ENCODE results near the gene GOLGA6L22.
"Not testable (repeated sequence)": the region's sequence is repeated elsewhere in the genome, so short reads cannot be mapped to it uniquely, and the experiment has no call there.

DNA sequence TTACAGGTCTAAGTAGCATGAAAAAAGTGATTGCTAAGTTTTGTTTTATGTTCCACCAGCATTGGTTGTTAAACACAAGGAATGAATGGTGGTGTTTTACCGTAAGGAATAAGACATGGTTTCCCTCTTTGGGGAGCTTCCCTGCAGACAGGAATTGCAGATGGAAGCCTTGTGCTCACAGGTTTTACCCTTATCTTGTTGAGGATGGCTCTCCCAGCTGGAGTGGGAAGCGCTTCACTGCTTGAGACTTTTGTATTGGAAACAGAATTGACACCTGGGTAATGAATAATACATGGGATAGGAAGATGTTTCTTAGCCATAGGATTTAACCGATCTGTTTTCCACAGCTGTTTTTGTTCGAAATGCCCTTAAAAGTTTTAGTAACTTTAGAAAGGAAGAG lies 38.5 kb downstream of the GOLGA6L22 start:
- not testable (repeated sequence) for TF ChIP-seq POLR2AphosphoS5 (IDR thresholded peaks at IDR 0.05); POLR2A (IDR thresholded peaks at IDR 0.05; ENCODE audit: low read depth)
- TF ChIP-seq, protein P1, sequence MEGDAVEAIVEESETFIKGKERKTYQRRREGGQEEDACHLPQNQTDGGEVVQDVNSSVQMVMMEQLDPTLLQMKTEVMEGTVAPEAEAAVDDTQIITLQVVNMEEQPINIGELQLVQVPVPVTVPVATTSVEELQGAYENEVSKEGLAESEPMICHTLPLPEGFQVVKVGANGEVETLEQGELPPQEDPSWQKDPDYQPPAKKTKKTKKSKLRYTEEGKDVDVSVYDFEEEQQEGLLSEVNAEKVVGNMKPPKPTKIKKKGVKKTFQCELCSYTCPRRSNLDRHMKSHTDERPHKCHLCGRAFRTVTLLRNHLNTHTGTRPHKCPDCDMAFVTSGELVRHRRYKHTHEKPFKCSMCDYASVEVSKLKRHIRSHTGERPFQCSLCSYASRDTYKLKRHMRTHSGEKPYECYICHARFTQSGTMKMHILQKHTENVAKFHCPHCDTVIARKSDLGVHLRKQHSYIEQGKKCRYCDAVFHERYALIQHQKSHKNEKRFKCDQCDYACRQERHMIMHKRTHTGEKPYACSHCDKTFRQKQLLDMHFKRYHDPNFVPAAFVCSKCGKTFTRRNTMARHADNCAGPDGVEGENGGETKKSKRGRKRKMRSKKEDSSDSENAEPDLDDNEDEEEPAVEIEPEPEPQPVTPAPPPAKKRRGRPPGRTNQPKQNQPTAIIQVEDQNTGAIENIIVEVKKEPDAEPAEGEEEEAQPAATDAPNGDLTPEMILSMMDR (IDR thresholded peaks at IDR 0.05) = not testable (repeated sequence)

Data from esophagus muscularis mucosa (tissue), 3 donors.